HepG2 (cell line): ENCODE results near the gene THOC5. TPM values are rescaled to one million over a fixed set of nuclear protein-coding genes. Genes with fewer than 3 reads are reported as not detected.

Source experiments
- CCDC6 ChIP-seq: sonication (generic); formaldehyde crosslinking; IDR thresholded peaks from 2 replicates; pipeline ENCODE4 v1.8.1; 2022; ENCODE audit warnings: mild to moderate bottlenecking, missing genetic modification reagents, moderate library complexity
- DMAP1 ChIP-seq: IDR thresholded peaks from 2 replicates; pipeline ENCODE4 v1.6.1; 2016
- E2F1 ChIP-seq: sonication (generic); formaldehyde crosslinking; IDR thresholded peaks from 2 replicates; pipeline ENCODE4 v1.5.0; 2020; ENCODE audit warnings: missing genetic modification reagents
- EEA1 ChIP-seq: sonication (generic); formaldehyde crosslinking; IDR thresholded peaks from 2 replicates; pipeline ENCODE4 v1.5.1; 2020; ENCODE audit warnings: mild to moderate bottlenecking, missing genetic modification reagents, borderline replicate concordance
- HNF4A ChIP-seq: sonication (generic); formaldehyde crosslinking; IDR thresholded peaks from 2 replicates; pipeline ENCODE4 v1.4.0; 2020; ENCODE audit warnings: missing genetic modification reagents
- MTA1 ChIP-seq: sonication (generic); formaldehyde crosslinking; IDR thresholded peaks from 2 replicates; pipeline ENCODE4 v1.4.0; 2020; ENCODE audit warnings: missing genetic modification reagents, mild to moderate bottlenecking, borderline replicate concordance
- NCOA2 ChIP-seq: sonication (generic); formaldehyde crosslinking; IDR thresholded peaks from 2 replicates; pipeline ENCODE4 v1.8.0; 2022; ENCODE audit warnings: inconsistent platforms
- NFKB2 ChIP-seq: sonication (generic); formaldehyde crosslinking; IDR thresholded peaks from 2 replicates; pipeline ENCODE4 v1.4.0; 2020; ENCODE audit warnings: missing genetic modification reagents, borderline replicate concordance
- NR2F6 ChIP-seq, 2 experiments: IDR thresholded peaks; 2 replicates each; pipeline ENCODE4 v1.6.1; 2016; ENCODE audit warnings: antibody characterized with exemption in 1 of 2, mild to moderate bottlenecking in 1 of 2
- PAX8 ChIP-seq: sonication (generic); formaldehyde crosslinking; IDR thresholded peaks from 2 replicates; pipeline ENCODE4 v1.8.0; 2022; ENCODE audit warnings: mild to moderate bottlenecking, missing genetic modification reagents, borderline replicate concordance
- PITX1 ChIP-seq: sonication (generic); formaldehyde crosslinking; IDR thresholded peaks from 2 replicates; pipeline ENCODE4 v1.5.1; 2020; ENCODE audit warnings: mild to moderate bottlenecking, missing genetic modification reagents
- RFXAP ChIP-seq: sonication (generic); formaldehyde crosslinking; IDR thresholded peaks from 2 replicates; pipeline ENCODE4 v1.4.0; 2020; ENCODE audit warnings: missing genetic modification reagents, borderline replicate concordance
- SMARCC2 ChIP-seq: fragments of 450-650 bp; IDR thresholded peaks from 2 replicates; pipeline ENCODE4 v1.6.1; 2017; ENCODE audit warnings: antibody characterized with exemption, mild to moderate bottlenecking
- SOX13 ChIP-seq, 3 experiments: fragments of 450-650 bp in 1 of 3; sonication (generic) in 1 of 3; formaldehyde crosslinking in 1 of 3; IDR thresholded peaks in 2 of 3; conservative IDR thresholded peaks in 1 of 3; 2 replicates each; pipeline versions ENCODE4 v1.5.0 to v1.6.1; 2016 to 2020; ENCODE audit warnings: antibody characterized with exemption in 1 of 3, mild to moderate bottlenecking in 1 of 3, missing compliant biosample characterization in 1 of 3, missing genetic modification reagents in 1 of 3, moderate library complexity in 1 of 3
- TEAD3 ChIP-seq: optimal IDR thresholded peaks from 2 replicates; pipeline ENCODE3; 2016; ENCODE audit warnings: borderline replicate concordance
- TFDP1 ChIP-seq: IDR thresholded peaks from 2 replicates; pipeline ENCODE4 v1.6.1; 2016; ENCODE audit warnings: missing compliant biosample characterization, missing genetic modification reagents, borderline replicate concordance
- TFE3 ChIP-seq: IDR thresholded peaks from 2 replicates; pipeline ENCODE4 v1.6.1; 2016
- THAP8 ChIP-seq: sonication (generic); formaldehyde crosslinking; IDR thresholded peaks from 2 replicates; pipeline ENCODE4 v1.5.1; 2020; ENCODE audit warnings: missing genetic modification reagents, mild to moderate bottlenecking, borderline replicate concordance
- ZBTB33 ChIP-seq: sonication (generic); formaldehyde crosslinking; IDR thresholded peaks from 2 replicates; pipeline ENCODE4 v1.4.0; 2020; ENCODE audit warnings: missing genetic modification reagents
- ZEB1 ChIP-seq: IDR thresholded peaks from 2 replicates; pipeline ENCODE4 v1.6.1; 2012; ENCODE audit warnings: mild to moderate bottlenecking, low read depth, inconsistent platforms; ENCODE audit not compliant: insufficient replicate concordance
- ZMAT5 ChIP-seq: sonication (generic); formaldehyde crosslinking; IDR thresholded peaks from 2 replicates; pipeline ENCODE4 v1.5.0; 2020; ENCODE audit warnings: mild to moderate bottlenecking, low read depth, missing genetic modification reagents, borderline replicate concordance
- polyA plus RNA-seq, 8 experiments: library from polyadenylated mRNA; depleted of rRNA in 3 of 8; stranded (reverse) in 7 of 8; unstranded in 1 of 8; fragments of >200 nt; fragmentation: Illumina TruSeq in 4 of 8; extraction: Trizol in 4 of 8; gene quantifications; 2 replicates each; pipeline versions ENCODE4 v1.2.1 to v1.2.3, GENCODE V29; 2011 to 2016; ENCODE audit warnings: low read depth in 4 of 8, missing spikeins in 1 of 8, mixed read lengths in 1 of 8; ENCODE audit not compliant: insufficient read depth in 1 of 8
- total RNA-seq, 5 experiments: library from RNA; depleted of rRNA; stranded (reverse); fragments of >200 nt; fragmentation: Illumina TruSeq; extraction: Trizol; gene quantifications; 2 replicates each; pipeline ENCODE4 v1.2.3, GENCODE V29; 2016; ENCODE audit warnings: low read depth in 1 of 5

Gene THOC5
- total and polyA plus RNA-seq, 2 of the 13 experiments (the other 11 are each of a cell fraction or from before 2014, with no cell fraction given) = 45.8 to 46.7 TPM

- TF ChIP-seq THAP8 (CRISPR knock-in tag) = peak; percentile 40; the same call in 1 of the 2 replicates
- TF ChIP-seq HNF4A = peak; percentile 91
- TF ChIP-seq MTA1 (CRISPR knock-in tag) = peak; percentile 92; the same call in 1 of the 2 replicates
- peak; percentile 75; the same call in 1 of the 2 replicates for TF ChIP-seq TFDP1
- TF ChIP-seq TEAD3 = peak; percentile 46
- peak; percentile 84 for TF ChIP-seq ZEB1
- TF ChIP-seq ZMAT5 (CRISPR knock-in tag) = no peak
- peak; percentile 53; the same call in 1 of the 2 replicates for TF ChIP-seq NFKB2 (CRISPR knock-in tag)
- TF ChIP-seq EEA1 (CRISPR knock-in tag) = 0 out of 2 replicates have a peak, but pooled peaks have one; percentile 25
- peak; percentile 72; the same call in 1 of the 2 replicates for TF ChIP-seq NCOA2 (CRISPR knock-in tag)
- TF ChIP-seq NR2F6 (IDR thresholded peaks at IDR 0.05) = peak; percentile 49; the same call in 1 of the 2 replicates
- peak; percentile 57; the same call in 1 of the 2 replicates for TF ChIP-seq NR2F6 (CRISPR knock-in tag; IDR thresholded peaks at IDR 0.05)
- TF ChIP-seq PITX1 (CRISPR knock-in tag) = peak; percentile 69
- no peak for TF ChIP-seq E2F1 (CRISPR knock-in tag)
- no peak for TF ChIP-seq TFE3 (CRISPR knock-in tag)
- TF ChIP-seq CCDC6 (CRISPR knock-in tag) = peak; percentile 58; the same call in 1 of the 2 replicates
- TF ChIP-seq SOX13 (IDR thresholded peaks at IDR 0.05) = no peak
- peak in 1 of 2 experiments; percentile 24; a peak in 1 of 4 replicates for TF ChIP-seq SOX13 (CRISPR knock-in tag; conservative IDR thresholded peaks at IDR 0.05 in 1 of 2, IDR thresholded peaks at IDR 0.05 in 1 of 2)
- TF ChIP-seq SMARCC2 = no peak
- TF ChIP-seq RFXAP = no peak; the same call in 1 of the 2 replicates
- TF ChIP-seq DMAP1 (CRISPR knock-in tag) = peak; percentile 78; the same call in 1 of the 2 replicates
- TF ChIP-seq PAX8 (CRISPR knock-in tag) = no peak
- 0 out of 2 replicates have a peak, but pooled peaks have one; percentile 5 for TF ChIP-seq ZBTB33 (CRISPR knock-in tag)
Observed at GRCh38 chr22:29569011-29569678, 15.6 kb upstream of the THOC5 start (continued).
